SW480 (cell line): Measurements from ENCODE around the gene NPIPB8.
"Not testable (repeated sequence)": the region's sequence is repeated elsewhere in the genome, so short reads cannot be mapped to it uniquely, and the experiment has no call there.

ENCODE experiments used
- DNase-seq: peaks from one replicate; pipeline ENCODE4 v3.0.0-alpha.2; 2016; ENCODE audit warnings: low spot score

NPIPB8 gene

DNA sequence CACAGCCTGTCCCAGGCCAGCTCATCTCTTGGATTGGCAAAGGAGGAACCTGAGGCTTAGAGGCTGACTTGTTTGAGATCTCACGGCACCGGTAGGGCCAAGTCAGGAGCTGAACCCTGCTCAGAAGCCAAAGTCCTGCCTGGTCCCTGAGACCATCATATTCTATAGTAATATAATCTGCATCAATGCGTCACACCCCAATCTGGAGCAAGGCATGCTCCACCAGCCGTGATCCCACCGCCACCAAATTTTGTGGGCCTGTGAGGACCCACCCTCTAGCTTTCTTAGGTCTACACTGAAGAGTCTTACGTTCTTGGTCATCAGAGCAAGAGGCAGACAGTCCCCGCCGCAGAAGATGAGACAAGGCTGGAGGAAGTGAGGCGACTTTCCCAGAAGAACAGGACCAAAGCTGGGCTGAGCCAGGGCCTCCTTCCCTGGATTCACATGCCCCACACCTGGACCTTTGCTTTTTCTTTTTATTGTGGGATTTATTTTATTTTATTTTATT lies 30.7 kb upstream of the NPIPB8 start:
- DNase-seq = no peak

DNA sequence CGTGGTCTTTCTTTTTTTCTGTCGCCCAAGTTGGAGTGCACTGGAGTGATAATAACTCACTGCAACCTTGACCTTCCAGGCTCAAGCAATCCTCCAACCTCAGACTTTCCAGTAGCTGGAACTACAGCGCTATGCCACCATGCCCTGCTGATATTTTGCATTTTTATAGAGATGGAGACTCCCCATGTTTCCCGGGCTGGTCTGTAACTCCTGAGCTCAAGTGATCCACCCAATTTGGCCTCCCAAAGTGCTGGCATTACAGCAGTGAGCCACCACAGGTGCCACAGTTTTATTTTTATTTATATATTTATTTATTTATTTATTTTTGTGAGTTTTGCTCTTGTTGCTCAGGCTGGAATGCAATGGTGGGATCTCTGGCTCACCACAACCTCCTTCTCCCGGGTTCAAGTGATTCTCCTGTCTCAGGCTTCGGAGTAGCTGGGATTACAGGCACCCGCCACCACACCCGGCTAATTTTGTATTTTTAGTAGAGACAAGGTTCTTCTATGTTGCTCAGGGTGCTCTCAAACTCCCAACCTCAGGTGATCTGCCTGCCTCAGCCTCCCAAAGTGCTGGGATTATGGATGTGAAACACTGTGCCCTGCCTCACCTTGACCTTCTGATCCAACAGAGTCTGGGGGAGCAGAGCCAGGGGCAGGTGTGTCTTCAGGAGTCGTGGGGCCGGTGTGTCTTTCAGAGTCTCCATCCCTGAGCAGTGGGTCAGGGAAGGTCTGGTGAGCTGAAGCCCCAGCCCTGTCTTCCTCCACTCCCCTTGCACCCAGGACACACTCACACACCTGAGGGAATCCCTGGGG lies 30.0 kb upstream of the NPIPB8 start:
- not testable (repeated sequence) for DNase-seq

DNA sequence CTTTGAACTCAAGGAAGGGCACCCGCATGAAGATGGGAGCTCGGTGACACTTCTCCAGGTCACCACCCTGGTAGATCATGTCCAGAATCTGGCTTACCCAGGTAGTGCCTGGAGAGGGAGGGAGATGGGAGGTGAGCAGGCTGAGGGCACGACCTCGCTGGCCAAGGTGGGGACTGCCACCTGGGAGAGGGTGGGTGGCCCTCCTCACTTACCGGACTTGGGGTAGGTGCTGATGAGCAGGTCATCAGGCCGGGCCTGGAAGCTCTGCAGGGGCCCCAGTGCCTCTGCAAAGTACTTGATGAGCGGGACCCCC lies 29.4 kb upstream of the NPIPB8 start:
- DNase-seq = not testable (repeated sequence)

DNA sequence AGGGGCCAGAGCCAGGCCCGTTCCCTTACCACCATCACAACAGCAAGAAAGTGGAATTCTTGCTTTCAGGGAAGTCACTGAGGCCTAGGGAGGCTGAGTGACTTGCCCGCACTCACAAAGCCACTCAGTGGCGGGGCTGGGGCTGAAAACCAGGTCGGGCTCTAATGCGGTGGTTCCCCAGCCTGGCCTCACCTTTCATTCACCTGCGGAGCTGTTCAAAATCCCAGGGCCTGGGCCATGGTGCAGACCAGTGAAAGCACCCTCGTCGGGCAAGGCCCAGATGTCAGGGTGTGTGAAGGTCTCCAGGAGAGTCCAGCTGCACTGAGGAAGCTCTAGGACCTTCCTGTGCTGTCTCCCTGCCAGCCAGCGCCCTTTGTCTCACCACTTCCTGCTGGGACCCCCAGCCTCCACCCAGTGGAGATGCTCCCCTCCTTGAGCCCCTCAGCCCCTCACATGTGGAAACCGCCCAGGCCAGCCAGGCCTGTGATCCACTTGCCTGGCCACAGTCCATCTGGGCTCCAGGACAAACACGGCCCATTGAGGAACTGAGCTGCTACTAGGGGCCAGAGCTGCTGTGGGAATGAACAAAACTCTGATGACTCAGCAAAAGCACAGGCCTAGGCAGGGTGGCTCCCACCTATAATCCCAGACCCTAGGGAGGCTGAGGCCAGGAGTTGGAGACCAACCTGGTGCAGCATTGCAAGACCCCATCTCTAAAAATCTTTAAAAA lies 28.8 kb upstream of the NPIPB8 start:
- DNase-seq = not testable (repeated sequence)

DNA sequence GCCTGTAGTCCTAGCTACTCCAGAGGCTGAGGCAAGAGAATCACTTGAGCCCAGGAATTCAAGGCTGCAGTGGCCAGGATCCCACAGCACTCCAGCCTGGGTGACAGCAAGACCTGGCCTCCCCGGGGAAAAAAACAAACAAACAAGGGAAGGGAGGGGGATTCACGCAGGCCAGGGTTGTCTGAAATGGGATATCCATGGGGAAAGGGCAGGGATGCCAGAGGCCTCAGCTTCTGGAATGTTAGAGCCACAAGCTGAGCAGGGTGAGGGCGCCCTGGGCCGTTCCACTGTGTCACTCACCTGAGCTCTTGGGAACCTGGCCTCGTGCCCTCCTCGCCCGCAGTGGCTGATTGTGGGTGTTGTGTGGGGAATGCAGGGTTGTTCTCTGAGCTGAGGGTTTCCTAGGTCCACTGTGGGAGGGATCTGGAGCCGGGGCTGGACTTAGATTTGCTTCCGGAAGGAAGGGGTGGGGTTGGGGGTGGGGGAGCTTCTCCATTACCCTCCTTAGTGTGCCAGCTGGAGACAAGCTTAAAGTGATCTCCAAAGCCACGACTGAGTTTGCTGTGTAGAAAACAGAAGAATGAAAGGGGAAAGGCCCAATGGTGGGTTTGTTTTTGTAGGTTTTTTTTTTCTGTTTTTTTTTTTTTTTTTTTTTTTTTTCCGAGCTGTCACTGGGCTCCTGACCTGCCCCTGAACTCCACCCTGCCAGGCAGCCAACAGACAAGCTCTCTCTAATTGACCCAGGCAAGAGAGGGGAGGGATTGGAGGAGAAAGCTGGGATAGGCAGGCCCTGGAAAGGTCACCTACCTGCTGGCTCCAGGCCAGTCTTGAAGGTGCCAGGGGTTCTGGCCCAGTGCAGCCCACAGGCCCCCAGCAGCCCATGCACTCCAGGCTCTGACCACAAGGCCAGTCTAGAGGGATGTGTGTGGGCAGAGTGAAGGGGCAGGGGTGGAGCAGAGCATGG lies 28.0 kb upstream of the NPIPB8 start, which contains the start of gene SULT1A1:
SULT1A1 (minus strand) TSS at position 414 of the 964 bp plus-strand sequence. CDS start 1,189 bp downstream, outside the sequence.
- peak; percentile 73 for DNase-seq

DNA sequence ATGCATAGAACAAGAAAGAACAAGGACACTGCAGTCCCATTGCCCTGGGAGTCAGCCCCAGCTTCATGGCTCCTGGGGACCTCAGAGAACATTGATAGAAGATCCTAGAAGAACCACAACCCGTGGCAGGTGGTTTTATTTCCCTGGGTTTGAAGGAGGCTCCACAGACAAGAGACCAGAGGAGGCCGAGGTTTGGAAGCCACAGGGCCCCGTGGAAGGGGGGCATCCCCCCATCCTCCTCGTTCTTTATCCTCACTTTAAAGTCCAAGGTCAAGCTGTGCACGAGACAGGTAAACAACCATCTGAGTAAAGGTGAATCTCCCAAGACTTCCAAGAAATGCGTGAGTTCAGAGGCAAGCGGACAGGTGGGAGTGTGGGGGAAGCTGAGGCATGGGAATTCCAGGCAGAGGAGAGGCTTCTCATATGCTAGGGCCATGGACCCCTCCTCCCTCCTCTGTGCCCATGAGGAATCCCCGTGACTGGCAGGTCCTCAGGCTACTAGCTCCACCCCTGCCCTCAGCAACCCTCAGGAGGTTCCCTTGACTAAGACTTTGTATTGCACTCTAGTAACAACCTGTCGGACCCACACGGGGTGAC lies 27.2 kb upstream of the NPIPB8 start:
- no peak for DNase-seq

DNA sequence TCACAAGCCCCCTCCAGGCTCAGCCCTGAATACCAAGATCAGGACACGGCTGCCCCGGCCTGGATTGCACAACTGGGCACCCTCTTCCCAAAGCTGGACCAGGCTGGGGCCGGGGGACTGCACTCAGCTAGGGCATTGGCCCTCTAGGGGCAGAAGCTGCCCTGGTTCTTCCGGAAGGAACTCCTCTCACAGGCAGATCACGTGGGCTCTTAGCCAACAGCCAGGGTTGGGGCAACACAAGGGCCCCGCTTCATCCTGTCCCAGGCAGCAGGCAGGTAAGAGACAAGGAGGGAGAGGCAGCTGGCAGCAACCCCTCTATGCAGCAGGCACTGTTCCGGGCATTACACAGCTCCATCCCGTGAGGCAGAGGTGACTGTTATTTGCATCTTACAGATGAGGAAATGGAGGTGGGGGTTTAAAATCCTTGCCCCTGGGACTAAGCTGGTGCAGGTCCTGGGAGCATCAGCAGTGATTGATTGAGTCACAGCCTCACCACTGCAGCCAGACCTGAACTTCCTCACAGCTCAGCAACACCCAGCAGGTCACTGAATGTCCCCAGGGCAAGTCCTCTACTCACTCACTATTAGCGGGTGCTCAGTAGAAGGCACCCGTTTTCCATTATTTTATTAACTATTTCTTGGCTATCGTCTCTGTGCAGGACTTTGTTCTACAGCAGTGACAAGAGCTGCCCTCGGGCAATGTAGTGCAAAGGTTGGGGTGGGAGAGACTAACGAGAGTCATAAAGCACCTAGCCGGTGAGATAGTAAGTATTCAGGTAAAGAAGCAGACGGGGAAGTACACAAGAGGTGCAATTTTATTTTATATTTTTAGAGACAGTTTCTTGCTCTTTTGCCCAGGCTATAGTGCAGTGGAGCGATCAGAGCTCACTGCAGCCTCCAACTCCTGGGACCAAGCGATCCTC lies 25.2 kb upstream of the NPIPB8 start:
- not testable (repeated sequence) for DNase-seq

DNA sequence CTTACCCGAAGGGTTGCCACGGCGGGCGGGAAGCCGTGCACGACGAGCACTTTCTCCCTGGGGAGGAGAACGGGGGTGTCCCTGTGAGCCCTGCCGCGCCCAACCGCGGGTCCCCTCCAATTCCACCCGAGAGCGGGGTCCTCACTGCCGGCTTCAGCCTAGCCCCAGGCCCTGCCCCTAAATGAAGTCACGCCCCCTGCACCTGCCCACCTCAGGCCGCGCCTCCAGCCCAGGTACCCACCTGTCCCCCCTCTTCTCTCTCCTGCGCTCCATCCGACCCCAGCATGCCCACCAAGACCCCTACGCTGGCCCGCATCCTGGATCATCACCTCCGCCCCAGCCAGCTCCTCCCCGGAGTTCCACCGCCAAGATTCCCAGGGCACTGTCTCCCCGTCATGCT lies 24.0 kb upstream of the NPIPB8 start:
- DNase-seq = not testable (repeated sequence)

DNA sequence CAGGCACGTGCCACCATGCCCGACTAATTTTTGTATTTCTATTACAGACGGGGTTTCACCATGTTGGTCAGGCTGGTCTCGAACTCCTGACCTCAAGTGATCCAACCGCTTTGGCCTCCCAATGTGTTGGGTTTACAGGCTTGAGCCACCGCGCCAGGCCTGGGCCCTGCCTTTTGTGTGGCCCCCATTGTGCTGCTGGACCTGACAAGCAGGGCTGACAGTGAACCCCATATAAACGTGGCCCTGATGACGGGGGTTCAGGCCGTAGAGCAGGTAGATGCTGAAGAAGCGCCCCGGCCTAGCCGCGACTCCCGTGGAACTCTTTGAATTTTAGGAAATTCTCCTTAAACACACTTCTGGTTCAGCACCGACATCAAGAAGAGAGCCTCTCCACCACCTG lies 23.3 kb upstream of the NPIPB8 start:
- not testable (repeated sequence) for DNase-seq

DNA sequence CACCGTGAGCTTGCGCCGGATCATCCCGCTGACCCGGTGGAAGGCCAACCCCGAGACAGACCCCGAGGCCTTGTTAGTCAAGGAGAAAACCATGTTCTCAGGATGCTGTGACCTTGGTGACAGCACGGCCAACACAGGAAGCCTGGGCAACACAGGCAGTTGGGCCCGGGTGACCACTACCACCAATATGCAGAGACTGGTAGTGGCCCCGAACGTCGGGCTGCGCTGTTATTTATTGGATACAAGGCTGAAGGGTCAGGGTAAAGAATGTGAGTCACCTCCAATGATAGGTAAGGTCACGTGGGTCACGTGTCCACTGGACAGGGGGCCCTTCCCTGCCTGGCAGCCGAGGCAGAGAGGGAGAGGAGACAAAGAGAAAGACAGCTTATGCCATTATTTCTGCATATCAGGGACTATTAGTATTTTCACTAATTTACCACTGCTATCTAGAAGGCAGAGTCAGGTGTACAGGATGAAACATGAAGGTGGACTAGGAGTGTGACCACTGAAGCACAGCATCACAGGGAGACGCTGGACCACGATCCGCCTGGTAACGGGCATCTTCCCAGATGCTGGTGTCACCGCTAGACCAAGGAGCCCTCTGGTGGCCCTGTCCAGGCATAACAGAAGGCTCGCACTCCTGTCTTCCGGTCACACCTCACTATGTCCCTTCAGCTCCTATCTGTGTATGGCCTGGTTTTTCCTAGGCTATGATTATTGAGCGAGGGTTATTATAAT lies 22.2 kb upstream of the NPIPB8 start:
- peak; percentile 32 for DNase-seq

DNA sequence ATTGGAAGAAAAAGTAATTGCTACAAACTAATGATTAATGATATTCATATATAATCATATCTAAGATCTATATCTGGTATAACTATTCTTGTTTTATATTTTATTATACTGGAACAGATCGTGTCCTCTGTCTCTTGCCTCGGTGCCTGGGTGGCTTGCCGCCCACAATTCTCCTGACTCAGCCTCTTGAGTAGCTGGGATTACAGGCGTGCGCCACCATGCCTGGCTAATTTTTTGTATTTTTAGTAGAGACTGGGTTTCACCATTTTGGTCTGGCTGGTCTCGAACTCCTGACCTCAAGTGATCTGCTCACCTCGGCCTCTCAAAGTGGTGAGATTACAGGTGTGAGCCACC lies 21.7 kb upstream of the NPIPB8 start:
- not testable (repeated sequence) for DNase-seq

DNA sequence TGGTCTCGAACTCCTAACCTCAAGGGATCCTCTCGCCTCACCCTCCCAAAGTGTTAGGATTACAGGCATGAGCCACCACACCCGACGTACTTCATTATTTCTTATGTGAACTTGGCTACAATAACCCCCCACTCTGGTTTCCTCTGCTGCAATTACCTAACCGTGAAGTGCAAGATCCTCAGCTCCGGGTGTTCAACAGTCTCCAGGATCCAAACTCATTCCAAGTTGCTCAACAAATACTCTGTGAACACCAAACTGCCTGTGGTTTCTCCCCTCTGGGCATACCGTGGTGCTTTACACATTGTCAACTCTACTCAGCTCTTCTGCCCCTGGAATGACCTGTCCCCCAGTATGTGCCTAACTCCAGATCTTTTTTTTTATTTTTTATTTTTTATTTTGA lies 21.2 kb upstream of the NPIPB8 start:
- DNase-seq = no peak

DNA sequence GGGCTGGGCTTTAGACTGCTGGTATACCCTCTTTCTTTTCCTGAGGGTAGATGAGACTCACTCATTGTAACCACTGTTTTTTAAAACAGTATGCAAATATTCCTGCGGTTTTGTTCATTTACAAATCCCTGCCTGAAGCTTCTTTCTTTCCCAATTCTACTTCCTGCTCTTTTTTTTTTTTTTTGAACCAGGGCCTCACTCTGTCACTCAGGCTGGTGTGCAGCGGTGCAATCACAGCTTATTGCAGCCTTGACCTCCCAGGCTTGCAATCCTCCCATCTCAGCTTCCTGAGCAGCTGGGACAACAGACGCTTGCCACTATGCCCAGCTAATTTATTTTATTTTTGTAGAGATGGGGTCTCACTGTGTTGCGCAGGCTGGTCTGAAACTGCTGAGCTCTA lies 20.0 kb upstream of the NPIPB8 start:
- no peak for DNase-seq

DNA sequence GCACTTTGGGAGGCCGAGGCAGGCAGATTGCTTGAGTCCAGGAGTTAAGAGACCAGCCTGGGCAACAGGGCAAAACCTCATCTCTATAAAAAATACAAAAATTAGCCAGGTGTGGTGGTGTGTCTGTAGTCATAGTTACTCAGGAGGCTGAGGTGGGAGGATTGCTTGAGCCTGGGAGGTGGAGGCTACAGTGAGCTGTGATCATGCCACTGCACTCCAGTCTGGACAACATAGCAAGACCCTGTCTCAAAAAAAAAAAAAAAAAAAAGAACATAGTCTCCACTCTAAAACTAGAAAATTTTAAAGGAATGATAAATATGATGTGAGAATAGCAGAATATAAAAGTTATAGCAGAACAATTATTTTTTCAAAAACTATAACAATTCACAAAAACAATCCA lies 17.5 kb upstream of the NPIPB8 start:
- not testable (repeated sequence) for DNase-seq

DNA sequence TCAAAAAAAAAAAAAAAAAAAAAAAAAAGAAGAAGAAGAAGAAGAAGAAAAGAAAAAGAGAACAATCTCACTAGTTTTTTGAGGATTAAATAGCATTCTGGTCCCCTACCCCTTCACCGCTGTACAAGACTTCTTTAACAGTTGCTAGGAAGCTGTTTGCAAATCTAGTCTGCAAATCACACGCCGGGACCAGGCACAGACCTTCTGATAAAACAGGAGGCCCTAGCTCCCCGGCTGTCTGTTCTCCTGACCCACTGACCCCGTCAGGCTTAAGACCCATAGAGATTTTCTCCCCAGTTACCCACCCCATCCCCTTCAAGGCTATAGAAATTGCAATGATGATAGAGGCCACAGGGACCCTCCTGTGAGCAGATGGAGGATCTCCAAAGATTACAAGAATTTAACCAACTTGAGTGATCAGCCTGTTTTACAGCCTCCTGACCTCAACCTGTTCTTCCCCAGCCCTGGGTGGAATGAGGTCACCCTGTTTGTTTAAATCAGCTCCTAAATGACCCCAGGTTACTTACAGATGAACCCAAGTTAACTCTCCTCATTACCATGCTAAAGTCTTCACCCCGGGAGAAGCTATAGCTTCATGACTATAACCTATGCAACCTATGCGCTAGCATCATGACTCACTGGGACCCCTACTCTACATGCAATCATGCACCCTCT lies 16.2 kb upstream of the NPIPB8 start:
- DNase-seq = no peak

DNA sequence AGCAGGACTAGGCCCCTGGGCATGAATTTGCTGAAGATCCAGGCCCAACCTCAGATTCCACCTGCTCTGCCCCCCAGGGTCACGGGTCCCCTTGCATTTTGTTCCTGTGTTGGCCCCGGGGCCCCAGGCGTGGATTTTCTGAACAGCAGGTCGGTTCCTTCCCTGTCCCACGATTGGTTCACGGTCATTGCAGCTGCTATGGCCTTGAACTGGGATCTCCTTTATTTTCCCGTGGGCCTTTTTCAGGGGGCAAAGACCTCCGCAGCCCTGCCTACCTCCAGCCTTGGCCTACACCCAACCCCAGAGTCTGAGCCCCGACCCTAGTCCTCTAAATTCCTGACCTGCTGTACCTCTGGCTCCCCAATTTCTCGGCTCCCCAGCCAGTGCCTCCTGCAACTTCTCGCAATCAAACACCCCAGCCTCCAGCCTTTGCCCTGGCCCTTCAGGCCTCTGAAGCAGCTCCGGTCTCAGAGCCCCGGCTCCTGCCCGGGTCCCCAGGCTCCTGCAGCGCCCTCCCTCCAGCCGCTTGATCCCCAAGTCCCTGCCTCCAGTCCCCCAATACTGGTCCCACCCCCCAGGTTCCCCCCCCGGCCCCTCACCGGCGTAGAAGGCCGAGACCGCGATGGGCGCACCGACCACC lies 15.2 kb upstream of the NPIPB8 start:
- DNase-seq = not testable (repeated sequence)

DNA sequence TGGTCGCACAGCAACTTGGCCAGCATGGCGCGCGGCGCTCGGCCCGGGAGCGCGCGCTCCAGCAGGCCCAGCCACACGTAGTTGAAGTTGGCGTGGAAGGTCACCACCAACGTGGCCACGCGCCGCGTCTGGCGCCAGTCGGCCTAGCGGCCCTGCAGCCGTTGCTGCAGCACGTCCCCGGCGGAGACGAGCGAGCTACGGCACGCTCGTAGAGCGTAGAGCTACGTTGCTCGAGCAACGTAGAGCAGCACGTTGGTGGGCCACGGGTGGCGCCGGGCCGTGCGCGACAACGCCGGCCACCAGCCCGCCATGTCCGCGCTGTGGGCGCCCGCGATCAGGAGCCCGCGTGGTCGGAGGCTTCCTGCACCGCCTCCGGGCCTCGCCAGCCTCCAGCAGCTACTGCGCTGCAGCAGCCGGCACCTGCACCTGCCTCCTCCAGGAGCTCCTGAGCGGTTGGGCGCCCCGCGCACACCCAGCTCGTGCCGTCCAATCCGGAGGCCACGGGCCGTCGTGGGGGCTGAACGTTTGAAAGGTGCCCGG lies 14.6 kb upstream of the NPIPB8 start:
- DNase-seq = peak; percentile 66

DNA sequence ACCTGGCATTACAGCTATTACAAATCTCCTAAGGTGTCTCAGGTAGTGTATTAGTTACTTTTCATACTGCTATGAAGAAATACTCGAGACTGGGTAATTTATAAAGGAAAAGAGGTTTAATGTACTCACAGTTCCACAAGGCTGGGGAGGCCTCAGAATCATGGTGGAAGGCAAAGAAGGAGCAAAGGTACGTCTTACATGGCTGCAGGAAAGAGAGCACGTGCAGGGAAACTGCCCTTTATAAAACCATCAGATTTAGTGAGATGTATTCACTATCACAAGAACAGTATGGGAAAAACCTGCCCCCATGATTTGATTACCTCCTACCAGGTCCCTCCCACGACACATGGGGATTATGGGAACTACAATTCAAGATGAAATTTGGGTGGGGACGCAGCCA lies 7.0 kb upstream of the NPIPB8 start:
- not testable (repeated sequence) for DNase-seq
